ENCODE measurements around the gene HIP1R.

HIP1R gene

DNA sequence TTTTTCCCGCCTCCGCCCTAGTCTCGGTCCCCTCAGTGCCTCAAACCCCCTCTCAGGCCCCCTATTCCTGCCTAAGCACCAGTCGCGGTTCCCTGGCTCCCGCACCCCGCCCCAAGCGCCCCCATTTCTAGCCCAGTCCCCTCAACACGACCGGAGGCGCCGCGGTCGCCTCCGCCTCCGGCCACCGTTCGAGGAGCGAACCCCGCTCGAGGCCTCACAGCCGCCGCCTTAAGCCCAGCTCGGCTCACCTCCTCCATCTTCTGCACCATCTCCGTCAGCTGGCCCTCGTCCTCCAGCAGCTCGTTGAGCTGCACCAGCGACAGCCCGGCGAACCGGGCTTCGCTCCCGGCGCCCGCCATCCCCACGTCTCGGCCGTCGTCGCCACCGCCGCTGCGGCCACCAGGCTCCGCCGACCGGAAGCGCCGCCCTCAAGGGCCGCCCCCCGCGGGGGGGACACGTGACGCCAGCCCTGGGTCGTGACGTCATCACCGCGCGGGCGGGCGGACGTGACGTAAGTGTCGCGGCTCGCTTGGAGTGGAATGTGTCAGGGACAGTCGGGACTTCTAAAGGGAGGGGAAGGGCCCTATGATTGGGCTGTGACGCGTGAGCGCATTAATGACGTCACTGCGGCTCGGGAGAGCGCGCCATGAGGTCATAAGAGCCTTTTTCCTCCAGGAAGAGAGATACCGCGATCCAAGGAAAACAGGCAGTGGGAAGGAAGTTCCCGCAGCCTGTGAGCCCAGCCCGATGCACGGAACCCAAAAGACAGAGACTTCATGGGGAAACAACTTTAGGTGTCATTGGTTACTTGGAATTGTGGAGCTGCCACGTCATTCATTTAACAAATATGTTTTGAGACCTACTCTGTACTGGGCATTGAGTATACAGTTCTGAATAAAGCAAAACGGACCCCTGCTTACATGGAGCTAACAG lies 60.7 kb downstream of the HIP1R start, which contains the start of gene VPS37B:
Gene VPS37B, minus strand, starts transcription at position 421 of the 933 bp plus-strand sequence. Its CDS starts 62 bp downstream, at position 359.
- peak within 1 kb of the TSS; percentile 81 for H3K4me2 ChIP-seq (ENCODE audit: low read length, poor library complexity, severe bottlenecking)
- peak within 1 kb of the TSS; percentile 97 for H2AFZ ChIP-seq (ENCODE audit: low read depth, low read length)
- no peaks in the 10 kb centered on the region for H3K36me3 ChIP-seq (ENCODE audit: control insufficient read depth in 1 of 2, insufficient read depth in 2 of 2, low read depth in 1 of 2, low read length in 2 of 2)
- H3K9me3 ChIP-seq (ENCODE audit: control insufficient read depth, low read length): no peaks in the 10 kb centered on the region
- H3K18ac ChIP-seq (ENCODE audit: low read depth in 1 of 2, low read length in 2 of 2): peak within 1 kb of the TSS; percentile 93 to 99
- 13% methylated on average over 75 of the region's 81 CpGs for WGBS
- H3K27me3 ChIP-seq (ENCODE audit: control insufficient read depth in 1 of 2, insufficient read depth in 1 of 2, low read length in 2 of 2): no peaks in the 10 kb centered on the region
- H4K91ac ChIP-seq (ENCODE audit: low read length): peak within 1 kb of the TSS; percentile 83
- peak within 1 kb of the TSS in 1 of 2 experiments; percentile 77 for H3K14ac ChIP-seq (ENCODE audit: low read length in 2 of 2)
- no peaks in the 10 kb centered on the region for H3K79me1 ChIP-seq (replicated peaks; ENCODE audit: low read length, poor library complexity, severe bottlenecking)
- no peak within 1 kb of the TSS for H3K27ac ChIP-seq (ENCODE audit: low read length, poor library complexity, severe bottlenecking)
- peak; percentile 89 for DNase-seq
- H2BK15ac ChIP-seq (ENCODE audit: low read depth, poor library complexity, severe bottlenecking): peak within 1 kb of the TSS; percentile 26
- peaks cover 19% of the 10 kb centered on the region for H3K4me1 ChIP-seq (ENCODE audit: control insufficient read depth, insufficient read depth, low read depth, low read length)
- H4K8ac ChIP-seq (ENCODE audit: low read length): peak within 1 kb of the TSS; percentile 95
- peak within 1 kb of the TSS; percentile 88 to 99 for H3K4ac ChIP-seq (ENCODE audit: low read depth in 1 of 2, low read length in 2 of 2)
- peak within 1 kb of the TSS; percentile 98 for H3K9ac ChIP-seq (ENCODE audit: low read length)
- H2BK12ac ChIP-seq (ENCODE audit: low read length in 2 of 2): peak within 1 kb of the TSS in 1 of 2 experiments; percentile 43
- H3K23ac ChIP-seq (ENCODE audit: low read length in 2 of 2): peak within 1 kb of the TSS; percentile 81 to 98
- H2BK120ac ChIP-seq (ENCODE audit: low read depth, low read length): peak within 1 kb of the TSS; percentile 89
- H3K4me3 ChIP-seq (ENCODE audit: insufficient read depth in 1 of 2, low read depth in 1 of 2, low read length in 2 of 2): peak within 1 kb of the TSS; percentile 89 to 93
- H2BK5ac ChIP-seq (ENCODE audit: low read depth, low read length, poor library complexity, severe bottlenecking): peak within 1 kb of the TSS; percentile 40
- H2AK5ac ChIP-seq (ENCODE audit: low read length, severe bottlenecking): peak within 1 kb of the TSS; percentile 78

DNA sequence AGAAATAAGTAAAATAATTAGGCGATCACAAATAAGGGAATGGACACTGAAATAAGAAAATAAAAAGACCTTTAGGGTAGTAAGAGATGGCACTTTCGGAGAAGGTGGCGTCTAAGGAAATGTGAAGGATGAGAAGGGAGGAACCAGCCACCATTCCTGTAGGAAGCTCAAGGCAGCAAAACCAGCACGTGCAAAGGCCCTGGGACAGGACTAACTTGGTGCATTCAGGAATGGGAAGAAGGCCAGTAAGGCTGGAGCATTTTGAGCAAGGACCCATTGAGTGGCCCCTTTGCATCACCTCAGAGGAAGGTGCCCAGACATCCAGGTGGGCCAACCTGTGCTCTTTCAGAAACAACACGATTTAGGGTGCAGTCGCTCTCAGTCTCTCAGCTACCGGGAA lies 61.4 kb downstream of the HIP1R start:
- Histone ChIP-seq H4K91ac (ENCODE audit: low read length) (no peak overlapping the region), H3K4me3 (ENCODE audit: insufficient read depth in 1 of 2, low read depth in 1 of 2, low read length in 2 of 2) (no peak overlapping the region), H3K9ac (ENCODE audit: low read length) (peak overlapping the region; percentile 98), H3K79me1 (replicated peaks; ENCODE audit: low read length, poor library complexity, severe bottlenecking) (no peaks in the 10 kb centered on the region), H2BK15ac (ENCODE audit: low read depth, poor library complexity, severe bottlenecking) (no peak overlapping the region), H4K8ac (ENCODE audit: low read length) (no peak overlapping the region), H2AFZ (ENCODE audit: low read depth, low read length) (no peak overlapping the region), H3K9me3 (ENCODE audit: control insufficient read depth, low read length) (no peaks in the 10 kb centered on the region), H3K4me2 (ENCODE audit: low read length, poor library complexity, severe bottlenecking) (no peak overlapping the region), H3K27me3 (ENCODE audit: control insufficient read depth in 1 of 2, insufficient read depth in 1 of 2, low read length in 2 of 2) (no peaks in the 10 kb centered on the region), H3K4ac (ENCODE audit: low read depth in 1 of 2, low read length in 2 of 2) (no peak overlapping the region), H3K18ac (ENCODE audit: low read depth in 1 of 2, low read length in 2 of 2) (no peak overlapping the region), H2BK12ac (ENCODE audit: low read length in 2 of 2) (no peak overlapping the region), H3K14ac (ENCODE audit: low read length in 2 of 2) (no peak overlapping the region), H3K36me3 (ENCODE audit: control insufficient read depth in 1 of 2, insufficient read depth in 2 of 2, low read depth in 1 of 2, low read length in 2 of 2) (no peaks in the 10 kb centered on the region), H3K27ac (ENCODE audit: low read length, poor library complexity, severe bottlenecking) (no peak overlapping the region), H3K4me1 (ENCODE audit: control insufficient read depth, insufficient read depth, low read depth, low read length) (peaks cover 19% of the 10 kb centered on the region), H2BK120ac (ENCODE audit: low read depth, low read length) (no peak overlapping the region), H2BK5ac (ENCODE audit: low read depth, low read length, poor library complexity, severe bottlenecking) (no peak overlapping the region), H2AK5ac (ENCODE audit: low read length, severe bottlenecking) (no peak overlapping the region), H3K23ac (ENCODE audit: low read length in 2 of 2) (no peak overlapping the region)
- WGBS: 96% methylated on average over 6 of the region's 7 CpGs
- no peak for DNase-seq

DNA sequence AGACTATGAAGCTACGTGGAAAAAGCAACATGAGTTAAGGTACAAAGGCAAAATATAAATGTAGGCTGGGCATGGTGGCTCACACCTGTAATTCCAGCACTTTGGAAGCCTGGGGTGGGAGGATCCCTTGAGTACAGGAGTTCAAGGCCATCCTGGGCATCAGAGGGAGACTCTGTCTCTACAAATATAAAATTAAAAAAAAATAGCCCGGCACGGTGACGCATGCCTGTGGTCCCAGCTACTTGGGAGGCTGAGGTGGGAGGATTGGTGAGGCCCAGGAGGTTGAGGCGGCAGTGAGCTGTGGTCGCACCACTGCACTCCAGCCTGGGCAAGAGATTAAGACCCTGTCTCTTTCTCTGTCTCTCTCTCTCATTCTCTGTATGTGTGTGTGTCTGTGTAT lies 64.6 kb downstream of the HIP1R start:
- Histone ChIP-seq H2AFZ (ENCODE audit: low read depth, low read length) (no peak overlapping the region), H4K8ac (ENCODE audit: low read length) (no peak overlapping the region), H2BK12ac (ENCODE audit: low read length in 2 of 2) (no peak overlapping the region), H3K9ac (ENCODE audit: low read length) (no peak overlapping the region), H3K4me1 (ENCODE audit: control insufficient read depth, insufficient read depth, low read depth, low read length) (peaks cover 10% of the 10 kb centered on the region), H4K91ac (ENCODE audit: low read length) (no peak overlapping the region), H3K4me3 (ENCODE audit: insufficient read depth in 1 of 2, low read depth in 1 of 2, low read length in 2 of 2) (no peak overlapping the region), H2AK5ac (ENCODE audit: low read length, severe bottlenecking) (no peak overlapping the region), H3K27ac (ENCODE audit: low read length, poor library complexity, severe bottlenecking) (no peak overlapping the region), H3K9me3 (ENCODE audit: control insufficient read depth, low read length) (no peaks in the 10 kb centered on the region), H3K36me3 (ENCODE audit: control insufficient read depth in 1 of 2, insufficient read depth in 2 of 2, low read depth in 1 of 2, low read length in 2 of 2) (no peaks in the 10 kb centered on the region), H3K27me3 (ENCODE audit: control insufficient read depth in 1 of 2, insufficient read depth in 1 of 2, low read length in 2 of 2) (no peaks in the 10 kb centered on the region), H3K4ac (ENCODE audit: low read depth in 1 of 2, low read length in 2 of 2) (no peak overlapping the region), H2BK15ac (ENCODE audit: low read depth, poor library complexity, severe bottlenecking) (no peak overlapping the region), H3K18ac (ENCODE audit: low read depth in 1 of 2, low read length in 2 of 2) (no peak overlapping the region), H3K4me2 (ENCODE audit: low read length, poor library complexity, severe bottlenecking) (no peak overlapping the region), H3K23ac (ENCODE audit: low read length in 2 of 2) (no peak overlapping the region), H2BK120ac (ENCODE audit: low read depth, low read length) (no peak overlapping the region), H2BK5ac (ENCODE audit: low read depth, low read length, poor library complexity, severe bottlenecking) (no peak overlapping the region), H3K79me1 (replicated peaks; ENCODE audit: low read length, poor library complexity, severe bottlenecking) (no peaks in the 10 kb centered on the region), H3K14ac (ENCODE audit: low read length in 2 of 2) (no peak overlapping the region)
- DNase-seq: no peak
- 93% methylated on average over 6 of the region's 6 CpGs for WGBS

DNA sequence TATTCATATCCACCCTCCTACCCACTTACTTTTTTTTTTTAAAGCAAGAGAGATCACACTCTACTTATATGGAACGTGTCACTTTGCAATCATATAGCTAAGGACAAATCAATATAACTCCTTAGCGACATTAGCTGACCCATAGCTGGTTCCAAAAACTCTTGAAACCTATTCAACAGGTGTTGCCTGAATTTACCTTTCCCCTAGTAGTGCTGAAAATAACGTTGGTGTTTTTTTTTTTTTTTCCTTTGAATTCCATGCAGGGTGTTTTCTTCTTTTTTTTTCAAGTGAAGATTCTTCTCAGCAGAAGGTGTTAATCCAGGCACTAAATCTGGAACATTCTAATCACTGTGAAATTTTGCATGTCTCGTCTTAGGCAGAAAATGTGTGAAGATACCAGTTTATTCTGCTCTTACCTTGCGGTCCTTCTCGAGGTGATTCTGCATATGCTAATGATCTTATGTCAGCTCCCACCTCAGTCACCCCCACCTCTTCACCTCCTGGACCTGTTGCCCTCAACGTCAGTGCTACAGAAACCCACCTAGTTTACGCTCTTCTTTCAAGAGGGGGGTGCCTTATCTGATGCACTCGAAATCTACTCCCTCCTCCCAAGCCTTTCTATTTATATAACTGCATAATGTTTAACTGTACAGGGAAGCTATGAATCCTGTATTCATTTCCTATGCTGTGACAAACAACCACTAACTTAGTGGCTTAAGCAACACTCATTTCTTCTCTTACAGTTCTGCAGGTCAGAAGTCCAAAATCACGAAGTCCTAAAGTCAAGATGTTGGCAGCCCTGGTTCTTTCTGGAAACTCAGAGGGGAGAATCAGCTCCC lies 67.8 kb downstream of the HIP1R start:
- Histone ChIP-seq H3K18ac (ENCODE audit: low read depth in 1 of 2, low read length in 2 of 2) (no peak overlapping the region), H2AFZ (ENCODE audit: low read depth, low read length) (no peak overlapping the region), H2AK5ac (ENCODE audit: low read length, severe bottlenecking) (no peak overlapping the region), H4K8ac (ENCODE audit: low read length) (peak overlapping the region; percentile 1), H2BK120ac (ENCODE audit: low read depth, low read length) (no peak overlapping the region), H3K27ac (ENCODE audit: low read length, poor library complexity, severe bottlenecking) (no peak overlapping the region), H3K79me1 (replicated peaks; ENCODE audit: low read length, poor library complexity, severe bottlenecking) (no peaks in the 10 kb centered on the region), H2BK15ac (ENCODE audit: low read depth, poor library complexity, severe bottlenecking) (no peak overlapping the region), H3K9ac (ENCODE audit: low read length) (no peak overlapping the region), H3K4me2 (ENCODE audit: low read length, poor library complexity, severe bottlenecking) (no peak overlapping the region), H3K9me3 (ENCODE audit: control insufficient read depth, low read length) (no peaks in the 10 kb centered on the region), H3K36me3 (ENCODE audit: control insufficient read depth in 1 of 2, insufficient read depth in 2 of 2, low read depth in 1 of 2, low read length in 2 of 2) (no peaks in the 10 kb centered on the region), H3K4me1 (ENCODE audit: control insufficient read depth, insufficient read depth, low read depth, low read length) (peaks cover 4% of the 10 kb centered on the region), H3K4me3 (ENCODE audit: insufficient read depth in 1 of 2, low read depth in 1 of 2, low read length in 2 of 2) (no peak overlapping the region), H2BK12ac (ENCODE audit: low read length in 2 of 2) (no peak overlapping the region), H4K91ac (ENCODE audit: low read length) (no peak overlapping the region), H3K27me3 (ENCODE audit: control insufficient read depth in 1 of 2, insufficient read depth in 1 of 2, low read length in 2 of 2) (no peaks in the 10 kb centered on the region), H2BK5ac (ENCODE audit: low read depth, low read length, poor library complexity, severe bottlenecking) (no peak overlapping the region), H3K4ac (ENCODE audit: low read depth in 1 of 2, low read length in 2 of 2) (no peak overlapping the region), H3K14ac (ENCODE audit: low read length in 2 of 2) (no peak overlapping the region), H3K23ac (ENCODE audit: low read length in 2 of 2) (no peak overlapping the region)
- WGBS: 47% methylated on average over 8 of the region's 10 CpGs
- DNase-seq: no peak
